ENCODE data around the gene ROBO2. TPM values are rescaled to one million over a fixed set of nuclear protein-coding genes. Genes with fewer than 3 reads are reported as not detected.

The ROBO2 gene
- total and polyA plus RNA-seq, 5 experiments from 2014 or later = not detected

DNA sequence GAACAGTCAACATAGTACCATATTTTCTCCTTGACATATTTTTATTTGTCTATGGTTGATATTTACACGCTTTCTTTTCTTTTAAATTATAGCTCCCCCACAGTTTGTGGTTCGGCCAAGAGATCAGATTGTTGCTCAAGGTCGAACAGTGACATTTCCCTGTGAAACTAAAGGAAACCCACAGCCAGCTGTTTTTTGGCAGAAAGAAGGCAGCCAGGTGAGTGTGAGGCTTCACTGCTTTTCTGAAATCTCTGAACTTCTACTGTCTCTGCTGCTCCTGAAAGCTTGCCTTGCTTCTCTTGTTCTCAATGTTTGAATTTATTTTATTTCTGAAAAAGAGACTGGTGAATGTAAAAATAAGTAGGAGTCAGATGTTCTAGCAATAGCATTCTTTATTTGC is 506.3 kb downstream of the ROBO2 start:
- no peak overlapping the region for H3K27ac Mint-ChIP-seq
- H3K27me3 Mint-ChIP-seq = no peaks in the 10 kb centered on the region
- peaks cover 4 to 28% (median 10%) of the 10 kb centered on the region in 9 donors for H3K9me3 Mint-ChIP-seq
- POLR2A ChIA-PET = no interaction called here
- ATAC-seq (no peak), DNase-seq (no peak)
- H3K36me3 Mint-ChIP-seq = no peaks in the 10 kb centered on the region
- H3K4me3 Mint-ChIP-seq = no peak overlapping the region
- H3K4me1 Mint-ChIP-seq = no peaks in the 10 kb centered on the region

DNA sequence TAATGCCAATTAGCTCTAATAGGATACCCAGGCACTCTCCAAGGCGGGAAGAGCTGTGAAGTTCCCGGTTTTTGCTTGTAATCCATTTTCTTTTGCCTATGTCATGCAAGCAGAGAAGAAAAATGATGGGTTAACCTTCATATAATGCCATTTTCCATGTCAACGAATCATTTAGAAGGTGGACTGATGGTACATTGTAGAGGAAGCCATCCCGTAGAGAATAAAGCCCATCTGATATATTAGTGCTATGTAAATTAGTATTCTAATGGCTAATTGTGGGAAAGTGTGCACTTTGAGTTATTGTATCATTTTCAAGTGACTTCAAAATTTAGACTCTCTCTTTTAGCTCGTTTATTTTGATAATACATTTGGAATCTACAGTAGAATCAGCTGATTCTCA is 509.1 kb downstream of the ROBO2 start:
- no peak for DNase-seq
- Mint-ChIP-seq H3K27ac (no peak overlapping the region), H3K4me1 (no peaks in the 10 kb centered on the region), H3K27me3 (no peaks in the 10 kb centered on the region), H3K4me3 (no peak overlapping the region), H3K36me3 (no peaks in the 10 kb centered on the region), H3K9me3 (peaks cover 0 to 22% (median 9%) of the 10 kb centered on the region in 9 donors)
- POLR2A ChIA-PET = no interaction called here
- no peak for ATAC-seq

DNA sequence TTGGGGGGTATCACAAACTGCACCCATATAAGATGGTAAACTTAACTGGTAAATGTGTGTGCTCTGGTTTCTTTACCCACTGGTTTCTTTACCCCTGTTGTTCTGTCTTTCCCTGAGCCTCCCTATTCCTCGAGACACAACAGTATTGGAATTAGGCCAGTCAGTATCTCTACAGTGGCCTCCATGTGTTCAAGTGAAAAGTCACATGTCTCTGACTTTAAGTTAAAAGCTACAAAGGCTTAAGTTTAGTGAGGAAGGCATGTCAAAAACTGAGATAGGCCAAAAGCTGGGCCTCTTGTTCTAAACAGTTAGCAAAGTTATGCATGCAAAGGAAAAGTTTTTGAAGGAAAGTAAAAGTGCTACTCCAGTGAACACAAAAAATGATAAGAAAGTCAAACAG is 513.3 kb downstream of the ROBO2 start:
- H3K36me3 Mint-ChIP-seq = no peaks in the 10 kb centered on the region
- peaks cover 0 to 23% (median 5%) of the 10 kb centered on the region in 9 donors for H3K9me3 Mint-ChIP-seq
- no peak overlapping the region for H3K4me3 Mint-ChIP-seq
- H3K27ac Mint-ChIP-seq = no peak overlapping the region
- no peak for DNase-seq
- ATAC-seq = no peak
- POLR2A ChIA-PET = no interaction called here
- no peaks in the 10 kb centered on the region for H3K27me3 Mint-ChIP-seq
- H3K4me1 Mint-ChIP-seq = no peaks in the 10 kb centered on the region

DNA sequence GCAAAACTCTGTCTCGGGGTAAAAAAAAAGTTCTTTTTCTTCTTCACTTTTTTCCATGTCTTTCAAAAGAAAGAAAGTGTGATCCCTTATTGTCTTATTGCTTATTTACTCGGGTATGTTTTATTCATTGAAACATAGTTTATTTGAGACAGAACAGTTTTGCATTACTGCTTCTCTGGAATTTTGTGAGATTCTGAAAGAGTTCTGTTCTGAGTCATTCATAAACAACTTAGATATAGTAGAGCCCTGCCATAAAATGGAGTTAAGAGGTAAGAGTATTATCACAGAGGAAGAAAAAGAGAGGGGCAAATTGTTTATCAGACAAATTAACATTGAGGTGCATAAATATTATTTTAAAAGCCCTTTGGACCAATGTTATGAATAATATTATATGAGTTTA is 522.2 kb downstream of the ROBO2 start:
- no peaks in the 10 kb centered on the region for H3K27me3 Mint-ChIP-seq
- ATAC-seq = no peak
- no peaks in the 10 kb centered on the region for H3K36me3 Mint-ChIP-seq
- no peak overlapping the region for H3K4me3 Mint-ChIP-seq
- H3K27ac Mint-ChIP-seq = no peak overlapping the region
- no peak for DNase-seq
- no peaks in the 10 kb centered on the region for H3K4me1 Mint-ChIP-seq
- peaks cover 0 to 16% (median 5%) of the 10 kb centered on the region in 9 donors for H3K9me3 Mint-ChIP-seq
- POLR2A ChIA-PET = no interaction called here

DNA sequence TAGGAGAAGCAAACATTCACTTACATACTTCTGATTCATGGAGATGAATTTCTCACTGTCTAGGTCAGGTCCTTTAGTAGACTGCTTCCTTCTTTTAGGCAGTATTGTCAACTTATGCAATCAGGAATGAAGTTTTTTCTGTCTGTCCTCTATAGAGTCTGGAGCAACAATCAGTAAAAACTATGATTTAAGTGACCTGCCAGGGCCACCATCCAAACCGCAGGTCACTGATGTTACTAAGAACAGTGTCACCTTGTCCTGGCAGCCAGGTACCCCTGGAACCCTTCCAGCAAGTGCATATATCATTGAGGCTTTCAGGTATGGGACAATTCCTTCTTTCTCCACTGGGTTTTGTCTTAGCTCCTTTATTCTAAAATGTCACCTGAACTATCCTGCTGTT is 523.1 kb downstream of the ROBO2 start:
- Mint-ChIP-seq H3K27ac (no peak overlapping the region), H3K36me3 (no peaks in the 10 kb centered on the region), H3K4me1 (no peaks in the 10 kb centered on the region), H3K4me3 (no peak overlapping the region), H3K27me3 (no peaks in the 10 kb centered on the region), H3K9me3 (peaks cover 0 to 21% (median 5%) of the 10 kb centered on the region in 9 donors)
- DNase-seq = no peak
- POLR2A ChIA-PET = no interaction called here
- no peak for ATAC-seq

DNA sequence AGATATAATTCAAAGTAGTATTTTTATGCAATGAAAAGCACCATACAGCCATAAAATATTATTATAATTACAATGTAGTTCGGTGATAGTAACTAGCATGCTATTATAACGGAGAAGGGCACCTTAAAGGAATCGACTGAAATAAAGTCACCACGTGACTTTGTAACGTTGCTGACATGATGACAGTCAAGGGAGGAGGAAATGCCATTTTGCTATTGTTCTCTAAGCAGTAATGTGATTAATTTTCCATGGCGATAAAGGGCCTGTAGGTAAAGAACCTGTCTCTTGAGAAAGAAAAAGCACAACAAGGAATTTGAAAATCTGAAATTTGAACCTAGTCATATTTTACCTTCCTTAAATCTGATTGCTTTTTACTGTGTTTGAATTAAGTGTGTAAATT is 526.2 kb downstream of the ROBO2 start:
- no peaks in the 10 kb centered on the region for H3K36me3 Mint-ChIP-seq
- no peak for DNase-seq
- H3K27ac Mint-ChIP-seq = no peak overlapping the region
- H3K4me1 Mint-ChIP-seq = no peaks in the 10 kb centered on the region
- peaks cover 0 to 21% (median 7%) of the 10 kb centered on the region in 9 donors for H3K9me3 Mint-ChIP-seq
- no peaks in the 10 kb centered on the region for H3K27me3 Mint-ChIP-seq
- H3K4me3 Mint-ChIP-seq = no peak overlapping the region
- no peak for ATAC-seq
- POLR2A ChIA-PET = no interaction called here

DNA sequence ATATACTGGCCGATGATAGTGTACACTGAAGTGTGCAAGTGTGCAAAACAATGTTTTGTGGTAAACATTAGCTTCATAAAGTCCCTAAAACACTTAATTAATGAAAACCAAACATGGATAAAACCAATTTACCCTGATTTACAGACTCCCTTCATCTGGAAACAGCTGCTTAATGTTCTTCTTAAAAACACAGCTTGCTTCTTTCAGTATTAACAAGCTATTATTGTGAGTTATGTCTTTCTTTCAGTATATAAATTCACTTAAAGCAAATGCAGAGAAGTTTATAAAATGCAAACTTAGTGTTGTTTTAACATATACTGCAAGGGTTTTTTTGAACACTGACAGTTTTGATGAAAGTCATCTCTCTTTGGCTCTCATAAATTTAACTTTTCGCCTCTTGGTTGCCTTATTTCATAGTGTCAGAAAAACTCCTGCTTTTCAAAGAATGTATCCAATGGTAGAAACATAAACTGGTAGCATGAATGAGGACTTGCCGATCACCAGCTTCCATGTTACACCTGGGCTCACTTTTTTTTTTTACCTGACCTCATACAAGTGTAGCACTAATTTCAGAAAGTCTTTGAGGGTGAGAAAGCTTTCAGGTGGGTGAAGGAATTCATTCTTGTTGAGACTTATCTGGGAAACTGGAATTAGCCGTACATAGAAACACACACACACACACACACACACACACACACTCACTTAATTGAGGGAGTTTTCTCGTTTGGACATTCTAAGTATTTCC is 532.2 kb downstream of the ROBO2 start:
- Mint-ChIP-seq H3K27me3 (no peaks in the 10 kb centered on the region), H3K9me3 (peaks cover 0 to 17% (median 12%) of the 10 kb centered on the region in 9 donors), H3K36me3 (no peaks in the 10 kb centered on the region), H3K27ac (no peak overlapping the region), H3K4me1 (no peaks in the 10 kb centered on the region), H3K4me3 (no peak overlapping the region)
- ATAC-seq (no peak), DNase-seq (no peak)
- POLR2A ChIA-PET = no interaction called here

DNA sequence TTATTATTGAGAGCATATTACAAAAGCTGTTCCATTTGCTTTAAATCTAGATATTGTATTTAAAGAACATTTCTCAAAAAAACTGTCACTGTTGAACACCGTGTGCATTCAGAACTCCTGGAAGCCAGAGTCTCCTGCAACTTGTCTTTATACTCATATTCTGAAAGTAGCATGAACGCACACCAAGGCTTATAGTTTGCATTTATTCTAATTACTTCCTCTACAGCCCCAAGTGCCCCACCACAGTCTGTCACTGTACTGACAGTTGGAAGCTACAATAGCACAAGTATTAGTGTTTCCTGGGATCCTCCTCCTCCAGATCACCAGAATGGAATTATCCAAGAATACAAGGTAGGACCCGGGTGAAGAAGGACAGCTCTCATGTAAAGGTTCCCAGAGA is 537.4 kb downstream of the ROBO2 start:
- Mint-ChIP-seq H3K9me3 (peaks cover 0 to 6% (median 2%) of the 10 kb centered on the region in 9 donors), H3K4me1 (no peaks in the 10 kb centered on the region), H3K36me3 (no peaks in the 10 kb centered on the region), H3K27ac (no peak overlapping the region), H3K27me3 (no peaks in the 10 kb centered on the region), H3K4me3 (no peak overlapping the region)
- DNase-seq = no peak
- POLR2A ChIA-PET = no interaction called here
- no peak for ATAC-seq

DNA sequence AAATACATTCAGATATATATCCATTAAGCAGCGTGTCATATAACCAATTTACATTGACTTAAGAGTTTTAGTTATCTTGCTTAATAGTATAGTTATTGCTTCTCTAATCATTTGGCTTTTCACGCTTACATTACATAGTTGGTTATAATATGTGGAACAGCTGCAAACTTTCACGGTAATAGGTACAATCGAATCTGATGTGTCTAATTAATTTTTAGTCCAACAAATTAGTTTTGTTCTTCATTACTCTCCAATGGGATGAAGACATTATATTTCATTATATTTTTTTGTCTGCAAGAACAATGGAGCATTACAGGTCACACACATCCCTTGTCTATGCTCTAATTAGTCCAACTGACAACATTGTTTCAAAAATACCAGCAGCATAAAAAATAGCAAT is 546.3 kb downstream of the ROBO2 start:
- POLR2A ChIA-PET = no interaction called here
- no peaks in the 10 kb centered on the region for H3K36me3 Mint-ChIP-seq
- H3K4me1 Mint-ChIP-seq = no peaks in the 10 kb centered on the region
- peaks cover 0 to 26% (median 5%) of the 10 kb centered on the region in 9 donors for H3K9me3 Mint-ChIP-seq
- DNase-seq = no peak
- no peak for ATAC-seq
- no peak overlapping the region for H3K4me3 Mint-ChIP-seq
- H3K27me3 Mint-ChIP-seq = no peaks in the 10 kb centered on the region
- H3K27ac Mint-ChIP-seq = no peak overlapping the region

DNA sequence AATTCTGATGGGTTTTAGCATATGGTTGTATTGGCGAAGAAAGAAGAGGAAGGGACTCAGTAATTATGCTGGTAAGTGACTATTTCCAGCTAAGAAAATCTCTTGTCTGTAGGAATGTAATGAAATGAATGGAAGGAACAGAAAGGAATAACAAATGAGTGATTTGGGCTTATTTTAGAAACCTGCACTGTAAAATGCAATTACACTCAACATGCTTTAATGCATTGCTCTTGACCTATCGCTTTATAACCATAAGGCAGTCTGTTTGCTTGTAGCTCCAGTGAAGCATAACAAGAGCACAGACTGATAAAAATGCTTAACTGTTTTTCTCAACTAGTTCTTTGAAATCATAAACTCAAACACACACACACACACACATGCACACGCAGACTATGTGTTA is 549.0 kb downstream of the ROBO2 start:
- ATAC-seq (no peak), DNase-seq (no peak)
- H3K4me3 Mint-ChIP-seq = no peak overlapping the region
- POLR2A ChIA-PET = no interaction called here
- no peaks in the 10 kb centered on the region for H3K4me1 Mint-ChIP-seq
- no peaks in the 10 kb centered on the region for H3K36me3 Mint-ChIP-seq
- no peak overlapping the region for H3K27ac Mint-ChIP-seq
- peaks cover 0 to 22% (median 2%) of the 10 kb centered on the region in 9 donors for H3K9me3 Mint-ChIP-seq
- H3K27me3 Mint-ChIP-seq = no peaks in the 10 kb centered on the region

DNA sequence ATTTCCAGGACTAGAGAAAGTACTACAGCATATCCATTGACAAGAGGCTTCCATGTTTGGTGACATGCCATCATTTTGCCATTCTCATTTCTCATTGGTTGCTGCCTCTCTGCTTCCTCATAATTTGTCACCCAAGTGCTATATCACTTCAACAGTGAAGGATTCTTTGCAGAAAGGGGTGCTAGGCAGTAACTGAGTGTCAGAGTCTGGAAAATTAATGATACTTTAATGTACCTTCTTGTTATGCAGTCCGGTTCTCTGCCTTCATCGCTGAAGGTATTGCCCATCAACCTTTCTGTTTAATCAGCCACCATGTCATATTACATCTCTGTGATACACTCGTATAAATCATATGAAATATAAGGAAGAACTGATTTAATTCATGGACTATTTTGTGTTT is 550.3 kb downstream of the ROBO2 start:
- Mint-ChIP-seq H3K27me3 (no peaks in the 10 kb centered on the region), H3K9me3 (peaks cover 0 to 20% (median 2%) of the 10 kb centered on the region in 9 donors), H3K36me3 (no peaks in the 10 kb centered on the region), H3K4me1 (no peaks in the 10 kb centered on the region), H3K4me3 (no peak overlapping the region), H3K27ac (no peak overlapping the region)
- no peak for DNase-seq
- POLR2A ChIA-PET = no interaction called here
- ATAC-seq = no peak

DNA sequence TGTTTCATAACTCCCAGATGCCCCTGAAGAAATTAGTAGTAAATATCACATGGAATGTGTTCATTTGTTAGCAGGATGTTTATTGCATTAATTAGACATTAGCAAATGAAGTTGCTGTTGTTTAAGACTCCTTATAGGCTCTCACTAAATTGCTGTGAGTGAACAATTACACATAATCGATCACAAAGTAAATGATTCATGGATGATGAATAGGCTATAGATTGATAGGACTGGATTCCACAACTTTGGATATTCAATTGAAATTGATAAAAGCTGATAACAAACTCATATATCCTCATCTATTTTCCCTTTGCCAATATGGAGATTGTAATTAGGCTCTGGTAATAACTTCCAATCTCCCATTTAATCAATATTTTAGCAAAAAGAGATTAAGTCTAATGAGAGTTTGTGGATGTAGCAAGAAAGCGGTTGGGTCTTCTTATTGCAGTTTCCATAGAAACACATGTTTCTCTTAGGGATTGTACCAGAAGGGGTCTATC is 555.5 kb downstream of the ROBO2 start:
- ATAC-seq = no peak
- Mint-ChIP-seq H3K36me3 (no peaks in the 10 kb centered on the region), H3K27me3 (no peaks in the 10 kb centered on the region), H3K9me3 (peaks cover 0 to 25% (median 4%) of the 10 kb centered on the region in 9 donors), H3K27ac (no peak overlapping the region), H3K4me1 (no peaks in the 10 kb centered on the region), H3K4me3 (no peak overlapping the region)
- POLR2A ChIA-PET = no interaction called here
- DNase-seq = no peak

DNA sequence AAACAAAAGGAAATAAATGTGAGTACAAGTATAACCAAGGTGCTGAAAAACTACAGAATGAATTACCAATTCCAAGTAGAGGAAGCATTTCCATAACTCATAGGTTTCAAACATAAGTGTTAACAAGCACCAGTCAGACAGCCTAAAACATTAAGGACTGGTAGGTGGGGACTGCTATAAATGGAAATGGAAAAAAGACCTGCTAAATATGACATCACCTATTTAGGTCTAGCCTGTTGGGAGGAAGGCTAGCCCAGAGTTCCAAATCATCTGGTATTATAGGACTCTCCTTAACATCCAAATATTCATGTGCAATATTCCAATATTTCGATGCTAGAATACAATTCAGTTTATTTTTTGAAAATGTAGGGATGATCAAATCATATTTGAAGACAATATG is 560.0 kb downstream of the ROBO2 start:
- DNase-seq = no peak
- Mint-ChIP-seq H3K27ac (no peak overlapping the region), H3K27me3 (no peaks in the 10 kb centered on the region), H3K36me3 (peaks cover 0 to 4% (median 0%) of the 10 kb centered on the region in 3 donors), H3K4me1 (no peaks in the 10 kb centered on the region), H3K4me3 (no peak overlapping the region), H3K9me3 (peaks cover 0 to 18% (median 6%) of the 10 kb centered on the region in 9 donors)
- ATAC-seq = no peak
- POLR2A ChIA-PET = no interaction called here

DNA sequence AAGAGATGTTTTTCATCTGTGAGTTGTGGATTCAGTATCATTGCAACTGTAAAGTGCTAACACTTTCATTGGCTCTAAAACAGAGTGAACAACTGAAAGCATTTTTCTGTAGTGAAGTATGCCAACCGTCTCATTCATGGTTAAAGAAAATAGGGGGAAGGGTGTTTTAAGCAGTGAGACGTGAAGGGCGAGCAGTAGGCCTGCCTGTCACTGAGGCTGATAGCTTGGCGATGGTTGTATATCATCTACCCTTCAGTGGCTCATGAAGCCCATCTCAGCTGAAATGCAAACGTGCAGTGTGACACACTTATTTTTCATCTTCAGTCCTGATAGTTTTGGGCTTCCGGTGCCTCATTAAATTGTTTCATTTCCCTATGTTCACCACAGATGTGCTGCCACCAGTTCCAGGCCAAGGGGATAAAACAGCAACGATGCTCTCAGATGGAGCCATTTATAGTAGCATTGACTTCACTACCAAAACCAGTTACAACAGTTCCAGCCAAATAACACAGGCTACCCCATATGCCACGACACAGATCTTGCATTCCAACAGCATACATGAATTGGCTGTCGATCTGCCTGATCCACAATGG is 562.0 kb downstream of the ROBO2 start:
- no peaks in the 10 kb centered on the region for H3K4me1 Mint-ChIP-seq
- peaks cover 0 to 4% (median 0%) of the 10 kb centered on the region in 3 donors for H3K36me3 Mint-ChIP-seq
- POLR2A ChIA-PET = no interaction called here
- no peaks in the 10 kb centered on the region for H3K27me3 Mint-ChIP-seq
- H3K27ac Mint-ChIP-seq = no peak overlapping the region
- no peak overlapping the region for H3K4me3 Mint-ChIP-seq
- no peak for DNase-seq
- H3K9me3 Mint-ChIP-seq = peaks cover 0 to 20% (median 5%) of the 10 kb centered on the region in 9 donors
- ATAC-seq = no peak

Data from naive thymus-derived CD8-positive, alpha-beta T cell (primary cell).